ENCODE measurements around the gene DLGAP1. TPM values are rescaled to one million over a fixed set of nuclear protein-coding genes. Genes with fewer than 3 reads are reported as not detected.

The DLGAP1 gene
- total and polyA plus RNA-seq, 2 of the 13 experiments (the other 11 are each of a cell fraction or from before 2014, with no cell fraction given): 0.01 TPM; not detected in 1

DNA sequence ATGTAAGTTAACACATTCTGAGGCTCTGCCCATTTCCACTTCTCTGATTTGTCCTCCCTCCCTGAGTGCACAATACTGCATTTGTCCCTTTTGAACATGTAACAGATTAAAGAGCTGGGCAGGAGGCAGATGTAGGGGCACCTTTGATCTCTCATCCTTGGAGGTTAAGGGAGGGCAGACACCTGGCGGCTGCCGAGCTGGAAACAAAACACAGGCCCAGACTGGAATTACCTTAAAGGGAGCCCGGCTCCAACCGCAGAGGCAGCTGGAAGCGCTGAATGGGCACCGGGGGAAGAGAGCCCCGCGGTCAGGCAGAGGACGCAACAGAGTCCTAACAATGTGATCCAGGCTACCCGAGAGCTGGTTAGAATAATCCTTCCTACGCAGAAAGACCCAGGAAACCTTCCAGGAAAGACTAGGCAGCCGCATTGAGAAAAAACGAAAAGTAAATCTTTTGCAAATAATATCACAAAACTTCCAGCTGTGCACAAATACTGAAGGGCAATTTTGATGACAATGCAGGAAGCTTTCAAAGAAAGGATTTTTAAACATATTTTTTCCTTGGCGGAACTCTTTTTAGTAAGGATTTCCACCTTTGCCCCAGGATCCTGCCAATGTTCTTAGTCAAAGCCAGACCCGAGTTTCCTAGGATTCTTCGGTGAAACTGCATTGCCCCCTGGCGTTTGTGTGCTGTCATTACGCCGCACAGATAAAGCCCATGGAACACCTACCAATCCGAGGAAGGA lies 789.2 kb downstream of the DLGAP1 start (continued):
- TF ChIP-seq, protein P1, sequence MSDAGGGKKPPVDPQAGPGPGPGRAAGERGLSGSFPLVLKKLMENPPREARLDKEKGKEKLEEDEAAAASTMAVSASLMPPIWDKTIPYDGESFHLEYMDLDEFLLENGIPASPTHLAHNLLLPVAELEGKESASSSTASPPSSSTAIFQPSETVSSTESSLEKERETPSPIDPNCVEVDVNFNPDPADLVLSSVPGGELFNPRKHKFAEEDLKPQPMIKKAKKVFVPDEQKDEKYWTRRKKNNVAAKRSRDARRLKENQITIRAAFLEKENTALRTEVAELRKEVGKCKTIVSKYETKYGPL (CRISPR knock-in tag; IDR thresholded peaks at IDR 0.05): 0 out of 2 replicates have a peak, but pooled peaks have one; percentile 47
- TF ChIP-seq, protein P2, sequence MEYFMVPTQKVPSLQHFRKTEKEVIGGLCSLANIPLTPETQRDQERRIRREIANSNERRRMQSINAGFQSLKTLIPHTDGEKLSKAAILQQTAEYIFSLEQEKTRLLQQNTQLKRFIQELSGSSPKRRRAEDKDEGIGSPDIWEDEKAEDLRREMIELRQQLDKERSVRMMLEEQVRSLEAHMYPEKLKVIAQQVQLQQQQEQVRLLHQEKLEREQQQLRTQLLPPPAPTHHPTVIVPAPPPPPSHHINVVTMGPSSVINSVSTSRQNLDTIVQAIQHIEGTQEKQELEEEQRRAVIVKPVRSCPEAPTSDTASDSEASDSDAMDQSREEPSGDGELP (IDR thresholded peaks at IDR 0.05; ENCODE audit: borderline replicate concordance, low read depth): peak; percentile 91
- TF ChIP-seq, protein P3, sequence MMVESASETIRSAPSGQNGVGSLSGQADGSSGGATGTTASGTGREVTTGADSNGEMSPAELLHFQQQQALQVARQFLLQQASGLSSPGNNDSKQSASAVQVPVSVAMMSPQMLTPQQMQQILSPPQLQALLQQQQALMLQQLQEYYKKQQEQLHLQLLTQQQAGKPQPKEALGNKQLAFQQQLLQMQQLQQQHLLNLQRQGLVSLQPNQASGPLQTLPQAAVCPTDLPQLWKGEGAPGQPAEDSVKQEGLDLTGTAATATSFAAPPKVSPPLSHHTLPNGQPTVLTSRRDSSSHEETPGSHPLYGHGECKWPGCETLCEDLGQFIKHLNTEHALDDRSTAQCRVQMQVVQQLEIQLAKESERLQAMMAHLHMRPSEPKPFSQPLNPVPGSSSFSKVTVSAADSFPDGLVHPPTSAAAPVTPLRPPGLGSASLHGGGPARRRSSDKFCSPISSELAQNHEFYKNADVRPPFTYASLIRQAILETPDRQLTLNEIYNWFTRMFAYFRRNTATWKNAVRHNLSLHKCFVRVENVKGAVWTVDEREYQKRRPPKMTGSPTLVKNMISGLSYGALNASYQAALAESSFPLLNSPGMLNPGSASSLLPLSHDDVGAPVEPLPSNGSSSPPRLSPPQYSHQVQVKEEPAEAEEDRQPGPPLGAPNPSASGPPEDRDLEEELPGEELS (CRISPR knock-in tag; IDR thresholded peaks at IDR 0.05): peak; percentile 83
- TF ChIP-seq, protein P4, sequence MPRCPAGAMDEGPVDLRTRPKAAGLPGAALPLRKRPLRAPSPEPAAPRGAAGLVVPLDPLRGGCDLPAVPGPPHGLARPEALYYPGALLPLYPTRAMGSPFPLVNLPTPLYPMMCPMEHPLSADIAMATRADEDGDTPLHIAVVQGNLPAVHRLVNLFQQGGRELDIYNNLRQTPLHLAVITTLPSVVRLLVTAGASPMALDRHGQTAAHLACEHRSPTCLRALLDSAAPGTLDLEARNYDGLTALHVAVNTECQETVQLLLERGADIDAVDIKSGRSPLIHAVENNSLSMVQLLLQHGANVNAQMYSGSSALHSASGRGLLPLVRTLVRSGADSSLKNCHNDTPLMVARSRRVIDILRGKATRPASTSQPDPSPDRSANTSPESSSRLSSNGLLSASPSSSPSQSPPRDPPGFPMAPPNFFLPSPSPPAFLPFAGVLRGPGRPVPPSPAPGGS (CRISPR knock-in tag; IDR thresholded peaks at IDR 0.05): no peak
- TF ChIP-seq, protein P5, sequence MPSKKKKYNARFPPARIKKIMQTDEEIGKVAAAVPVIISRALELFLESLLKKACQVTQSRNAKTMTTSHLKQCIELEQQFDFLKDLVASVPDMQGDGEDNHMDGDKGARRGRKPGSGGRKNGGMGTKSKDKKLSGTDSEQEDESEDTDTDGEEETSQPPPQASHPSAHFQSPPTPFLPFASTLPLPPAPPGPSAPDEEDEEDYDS (CRISPR knock-in tag; IDR thresholded peaks at IDR 0.05): peak; percentile 77; the same call in 1 of the 2 replicates
- TF ChIP-seq, protein P6, sequence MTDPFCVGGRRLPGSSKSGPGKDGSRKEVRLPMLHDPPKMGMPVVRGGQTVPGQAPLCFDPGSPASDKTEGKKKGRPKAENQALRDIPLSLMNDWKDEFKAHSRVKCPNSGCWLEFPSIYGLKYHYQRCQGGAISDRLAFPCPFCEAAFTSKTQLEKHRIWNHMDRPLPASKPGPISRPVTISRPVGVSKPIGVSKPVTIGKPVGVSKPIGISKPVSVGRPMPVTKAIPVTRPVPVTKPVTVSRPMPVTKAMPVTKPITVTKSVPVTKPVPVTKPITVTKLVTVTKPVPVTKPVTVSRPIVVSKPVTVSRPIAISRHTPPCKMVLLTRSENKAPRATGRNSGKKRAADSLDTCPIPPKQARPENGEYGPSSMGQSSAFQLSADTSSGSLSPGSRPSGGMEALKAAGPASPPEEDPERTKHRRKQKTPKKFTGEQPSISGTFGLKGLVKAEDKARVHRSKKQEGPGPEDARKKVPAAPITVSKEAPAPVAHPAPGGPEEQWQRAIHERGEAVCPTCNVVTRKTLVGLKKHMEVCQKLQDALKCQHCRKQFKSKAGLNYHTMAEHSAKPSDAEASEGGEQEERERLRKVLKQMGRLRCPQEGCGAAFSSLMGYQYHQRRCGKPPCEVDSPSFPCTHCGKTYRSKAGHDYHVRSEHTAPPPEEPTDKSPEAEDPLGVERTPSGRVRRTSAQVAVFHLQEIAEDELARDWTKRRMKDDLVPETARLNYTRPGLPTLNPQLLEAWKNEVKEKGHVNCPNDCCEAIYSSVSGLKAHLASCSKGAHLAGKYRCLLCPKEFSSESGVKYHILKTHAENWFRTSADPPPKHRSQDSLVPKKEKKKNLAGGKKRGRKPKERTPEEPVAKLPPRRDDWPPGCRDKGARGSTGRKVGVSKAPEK (CRISPR knock-in tag; IDR thresholded peaks at IDR 0.05; ENCODE audit: borderline replicate concordance): peak; percentile 51; the same call in 1 of the 2 replicates
- TF ChIP-seq ZNF205 (CRISPR knock-in tag; IDR thresholded peaks at IDR 0.05) (peak; percentile 68; the same call in 1 of the 2 replicates), ZC3H4 (CRISPR knock-in tag; IDR thresholded peaks at IDR 0.05; ENCODE audit: borderline replicate concordance) (peak; percentile 74; the same call in 1 of the 2 replicates), PRPF4 (IDR thresholded peaks at IDR 0.05; ENCODE audit: low read depth, low read length, poor library complexity, severe bottlenecking) (no peak), ZMYM4 (CRISPR knock-in tag; IDR thresholded peaks at IDR 0.05) (peak; percentile 20; the same call in 1 of the 2 replicates), ZNF180 (CRISPR knock-in tag; IDR thresholded peaks at IDR 0.05; ENCODE audit: borderline replicate concordance, low read depth) (no peak), MAZ (IDR thresholded peaks at IDR 0.05; ENCODE audit: borderline replicate concordance, low read depth, low read length) (no peak), MAZ (CRISPR knock-in tag; IDR thresholded peaks at IDR 0.05; ENCODE audit: low read depth) (0 out of 2 replicates have a peak, but pooled peaks have one; percentile 4)
- TF ChIP-seq, protein P7, sequence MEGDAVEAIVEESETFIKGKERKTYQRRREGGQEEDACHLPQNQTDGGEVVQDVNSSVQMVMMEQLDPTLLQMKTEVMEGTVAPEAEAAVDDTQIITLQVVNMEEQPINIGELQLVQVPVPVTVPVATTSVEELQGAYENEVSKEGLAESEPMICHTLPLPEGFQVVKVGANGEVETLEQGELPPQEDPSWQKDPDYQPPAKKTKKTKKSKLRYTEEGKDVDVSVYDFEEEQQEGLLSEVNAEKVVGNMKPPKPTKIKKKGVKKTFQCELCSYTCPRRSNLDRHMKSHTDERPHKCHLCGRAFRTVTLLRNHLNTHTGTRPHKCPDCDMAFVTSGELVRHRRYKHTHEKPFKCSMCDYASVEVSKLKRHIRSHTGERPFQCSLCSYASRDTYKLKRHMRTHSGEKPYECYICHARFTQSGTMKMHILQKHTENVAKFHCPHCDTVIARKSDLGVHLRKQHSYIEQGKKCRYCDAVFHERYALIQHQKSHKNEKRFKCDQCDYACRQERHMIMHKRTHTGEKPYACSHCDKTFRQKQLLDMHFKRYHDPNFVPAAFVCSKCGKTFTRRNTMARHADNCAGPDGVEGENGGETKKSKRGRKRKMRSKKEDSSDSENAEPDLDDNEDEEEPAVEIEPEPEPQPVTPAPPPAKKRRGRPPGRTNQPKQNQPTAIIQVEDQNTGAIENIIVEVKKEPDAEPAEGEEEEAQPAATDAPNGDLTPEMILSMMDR (CRISPR knock-in tag; IDR thresholded peaks at IDR 0.05): peak; percentile 91
- TF ChIP-seq, protein P8, sequence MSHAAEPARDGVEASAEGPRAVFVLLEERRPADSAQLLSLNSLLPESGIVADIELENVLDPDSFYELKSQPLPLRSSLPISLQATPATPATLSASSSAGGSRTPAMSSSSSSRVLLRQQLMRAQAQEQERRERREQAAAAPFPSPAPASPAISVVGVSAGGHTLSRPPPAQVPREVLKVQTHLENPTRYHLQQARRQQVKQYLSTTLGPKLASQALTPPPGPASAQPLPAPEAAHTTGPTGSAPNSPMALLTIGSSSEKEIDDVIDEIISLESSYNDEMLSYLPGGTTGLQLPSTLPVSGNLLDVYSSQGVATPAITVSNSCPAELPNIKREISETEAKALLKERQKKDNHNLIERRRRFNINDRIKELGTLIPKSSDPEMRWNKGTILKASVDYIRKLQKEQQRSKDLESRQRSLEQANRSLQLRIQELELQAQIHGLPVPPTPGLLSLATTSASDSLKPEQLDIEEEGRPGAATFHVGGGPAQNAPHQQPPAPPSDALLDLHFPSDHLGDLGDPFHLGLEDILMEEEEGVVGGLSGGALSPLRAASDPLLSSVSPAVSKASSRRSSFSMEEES (CRISPR knock-in tag; IDR thresholded peaks at IDR 0.05): peak; percentile 62

Measured in HepG2 (cell line).